HTERT RPE-1 (cell line): ENCODE measurements around the gene FTH1.

Experiments used
- in situ Hi-C: fragments of 300-500 bp; cut with MboI; formaldehyde crosslinking; loops from 4 replicates; pipeline ENCODE4 v1.14.3; 2020; ENCODE audit warnings: low sequenced_read_pairs

Gene FTH1

DNA sequence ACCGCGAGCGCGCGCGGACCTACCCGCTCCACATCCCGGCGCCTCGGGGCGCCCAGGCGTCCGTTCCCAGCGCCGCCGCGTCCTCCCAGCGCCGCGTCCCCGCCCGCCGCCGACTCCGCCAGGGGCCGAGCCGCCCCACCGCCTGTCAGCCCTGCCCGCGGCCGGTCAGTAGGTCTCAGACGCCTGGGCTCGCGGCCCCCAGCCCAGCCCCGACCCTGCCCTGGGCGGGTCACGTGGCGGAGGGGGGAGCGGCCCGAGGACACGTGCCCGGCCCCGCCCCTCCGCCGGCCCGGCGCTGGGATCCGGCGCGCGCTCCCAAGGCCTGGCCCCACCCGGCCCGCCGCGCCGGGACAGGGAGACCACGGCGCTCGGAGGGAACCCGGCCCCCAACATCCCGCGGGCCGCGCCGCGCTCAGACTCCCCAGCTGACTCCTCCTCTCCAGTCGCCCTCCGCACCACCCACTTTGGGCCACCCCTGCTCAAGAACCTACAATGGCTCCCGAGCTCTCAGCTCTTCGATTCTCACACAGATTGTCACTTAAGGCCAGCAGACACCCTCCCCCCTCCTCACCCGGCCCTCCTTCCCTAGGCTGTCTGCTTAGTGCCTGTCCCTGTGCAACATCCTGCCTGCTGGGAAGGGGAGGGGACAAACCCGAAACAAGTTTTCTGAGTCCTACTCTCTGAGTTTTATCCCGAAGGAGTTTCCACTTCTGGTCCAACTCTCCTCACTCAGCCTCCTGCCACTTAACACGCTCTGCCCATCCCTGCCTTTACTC, 49.9 kb downstream of the FTH1 start, which contains the start of gene RAB3IL1:
Gene RAB3IL1 (minus strand): TSS at position 233 of the 776 bp plus-strand sequence. CDS start 199 bp downstream, at position 34.
- in situ Hi-C loops = no loop called here

DNA sequence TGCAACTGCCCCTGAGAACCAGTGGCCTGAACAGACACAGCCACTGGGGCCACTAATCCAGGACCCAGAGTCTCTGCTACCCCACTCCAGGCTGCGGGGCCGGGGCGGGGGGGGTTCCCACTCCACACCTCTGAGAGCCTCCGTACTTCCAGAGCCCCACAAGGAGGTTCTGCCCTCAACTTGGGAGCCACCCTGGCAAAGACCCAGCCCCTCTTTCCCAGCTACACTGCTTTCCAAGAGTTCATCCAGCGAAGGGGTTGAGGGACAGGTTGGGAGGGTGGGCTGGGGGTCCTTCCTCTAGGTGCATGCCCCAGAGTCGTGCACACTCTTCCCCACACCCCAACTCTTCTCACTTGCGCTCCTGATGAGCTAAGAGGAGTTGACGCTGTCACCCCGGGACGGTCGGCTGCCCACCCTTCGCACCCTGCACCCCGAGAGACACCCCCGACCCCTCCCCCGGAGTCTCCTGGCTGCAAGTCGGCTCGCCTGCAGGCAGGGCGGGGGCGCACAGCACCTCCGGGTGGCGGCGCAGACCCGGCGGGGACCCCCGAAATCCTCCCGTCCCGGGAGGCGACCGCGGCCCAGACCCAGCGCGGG, 50.6 kb downstream of the FTH1 start:
- in situ Hi-C loops = no loop called here

DNA sequence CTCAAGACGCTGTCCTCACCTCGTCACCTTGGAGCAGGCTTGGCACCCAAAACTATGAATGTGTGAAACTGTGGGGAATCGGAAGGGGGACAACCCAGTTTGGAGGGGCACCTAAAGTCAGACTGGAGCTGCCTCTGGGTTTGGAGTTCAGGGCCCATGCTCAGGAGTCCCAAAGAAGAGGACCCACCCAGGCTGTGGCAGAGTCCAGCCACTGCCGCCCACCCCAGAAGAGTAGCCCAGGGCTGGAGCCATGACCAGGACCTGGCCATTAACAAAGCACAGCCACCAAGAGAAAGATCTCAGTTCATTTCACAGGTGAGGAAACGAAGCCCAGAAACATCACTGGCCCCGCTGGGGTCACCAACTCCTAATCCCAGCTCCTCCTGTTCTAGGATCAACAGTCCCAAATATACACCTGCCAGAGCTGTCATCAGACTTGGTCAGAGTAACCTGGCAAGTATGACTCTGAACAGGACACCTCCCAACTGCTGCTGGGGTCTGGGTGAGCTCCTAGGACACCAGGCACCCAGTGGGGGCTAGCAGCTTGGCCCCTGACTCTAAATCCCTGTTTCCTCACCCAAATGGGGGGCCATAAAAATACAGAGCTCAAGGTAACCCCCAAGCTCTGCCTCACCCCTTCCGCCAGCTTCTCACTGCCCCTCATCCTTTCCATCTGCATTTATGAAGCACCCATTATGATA, 52.8 kb downstream of the FTH1 start:
- in situ Hi-C loops = no loop called here
